Spleen (tissue), 7 donors: Measurements from ENCODE around the gene KANSL1.

ENCODE experiments used
- POLR2AphosphoS5 ChIP-seq, 3 donors: sonication (generic); formaldehyde crosslinking; IDR thresholded peaks; one replicate each; pipeline ENCODE4 v1.5.1; 2017; ENCODE audit warnings: antibody characterized with exemption in 3 of 3
- TF ChIP-seq, protein P1 (sequence below), 11 experiments: fragments of 200-600 bp in 7 of 11; fragments of 450-650 bp in 4 of 11; sonication (generic) in 4 of 11; IDR thresholded peaks in 8 of 11; conservative IDR thresholded peaks in 3 of 11; 1 replicate in 7 of 11; 2 replicates in 4 of 11; pipeline versions ENCODE4 v1.4.0 to v1.8.0; 2016 to 2021; ENCODE audit warnings: antibody characterized with exemption in 11 of 11, inconsistent platforms in 4 of 11, mild to moderate bottlenecking in 1 of 11
- donor health status: DM: no; HTN: no; CAD: no; lungs with moderate emphysema.
- donor health status: DM: no; HTN: no; CAD: no.
- donor health status: DM: no; HTN: no; CAD: no.

DNA sequence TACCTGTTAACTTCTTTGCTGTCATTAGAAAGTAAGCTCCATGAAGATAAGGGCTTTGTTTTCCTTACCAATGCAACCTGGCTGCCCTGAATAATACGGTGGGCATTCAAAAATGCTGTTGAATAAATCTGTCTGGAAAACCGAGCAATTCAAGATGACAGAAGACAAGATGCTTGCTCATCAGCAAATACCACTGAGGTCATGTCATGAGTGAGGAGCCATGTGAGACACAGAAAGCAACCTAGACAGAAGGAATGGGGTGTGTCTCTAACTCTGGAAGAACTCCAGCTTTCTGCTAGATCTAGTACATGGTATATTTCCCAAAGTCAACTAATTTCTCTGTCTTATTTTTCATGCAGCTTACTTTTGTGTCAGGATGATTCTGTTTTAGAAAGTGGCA, 130.0 kb downstream of the KANSL1 start:
- TF ChIP-seq, protein P1, sequence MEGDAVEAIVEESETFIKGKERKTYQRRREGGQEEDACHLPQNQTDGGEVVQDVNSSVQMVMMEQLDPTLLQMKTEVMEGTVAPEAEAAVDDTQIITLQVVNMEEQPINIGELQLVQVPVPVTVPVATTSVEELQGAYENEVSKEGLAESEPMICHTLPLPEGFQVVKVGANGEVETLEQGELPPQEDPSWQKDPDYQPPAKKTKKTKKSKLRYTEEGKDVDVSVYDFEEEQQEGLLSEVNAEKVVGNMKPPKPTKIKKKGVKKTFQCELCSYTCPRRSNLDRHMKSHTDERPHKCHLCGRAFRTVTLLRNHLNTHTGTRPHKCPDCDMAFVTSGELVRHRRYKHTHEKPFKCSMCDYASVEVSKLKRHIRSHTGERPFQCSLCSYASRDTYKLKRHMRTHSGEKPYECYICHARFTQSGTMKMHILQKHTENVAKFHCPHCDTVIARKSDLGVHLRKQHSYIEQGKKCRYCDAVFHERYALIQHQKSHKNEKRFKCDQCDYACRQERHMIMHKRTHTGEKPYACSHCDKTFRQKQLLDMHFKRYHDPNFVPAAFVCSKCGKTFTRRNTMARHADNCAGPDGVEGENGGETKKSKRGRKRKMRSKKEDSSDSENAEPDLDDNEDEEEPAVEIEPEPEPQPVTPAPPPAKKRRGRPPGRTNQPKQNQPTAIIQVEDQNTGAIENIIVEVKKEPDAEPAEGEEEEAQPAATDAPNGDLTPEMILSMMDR (IDR thresholded peaks at IDR 0.05 in 8 of 11, conservative IDR thresholded peaks at IDR 0.05 in 3 of 11), result no peak
- no peak for TF ChIP-seq POLR2AphosphoS5 (IDR thresholded peaks at IDR 0.05)
